ENCODE results near the gene CDC34. TPM values are rescaled to one million over a fixed set of nuclear protein-coding genes. Genes with fewer than 3 reads are reported as not detected.

CDC34 gene
- total RNA-seq, 1 donor from 2014 or later = 96.5 TPM

DNA sequence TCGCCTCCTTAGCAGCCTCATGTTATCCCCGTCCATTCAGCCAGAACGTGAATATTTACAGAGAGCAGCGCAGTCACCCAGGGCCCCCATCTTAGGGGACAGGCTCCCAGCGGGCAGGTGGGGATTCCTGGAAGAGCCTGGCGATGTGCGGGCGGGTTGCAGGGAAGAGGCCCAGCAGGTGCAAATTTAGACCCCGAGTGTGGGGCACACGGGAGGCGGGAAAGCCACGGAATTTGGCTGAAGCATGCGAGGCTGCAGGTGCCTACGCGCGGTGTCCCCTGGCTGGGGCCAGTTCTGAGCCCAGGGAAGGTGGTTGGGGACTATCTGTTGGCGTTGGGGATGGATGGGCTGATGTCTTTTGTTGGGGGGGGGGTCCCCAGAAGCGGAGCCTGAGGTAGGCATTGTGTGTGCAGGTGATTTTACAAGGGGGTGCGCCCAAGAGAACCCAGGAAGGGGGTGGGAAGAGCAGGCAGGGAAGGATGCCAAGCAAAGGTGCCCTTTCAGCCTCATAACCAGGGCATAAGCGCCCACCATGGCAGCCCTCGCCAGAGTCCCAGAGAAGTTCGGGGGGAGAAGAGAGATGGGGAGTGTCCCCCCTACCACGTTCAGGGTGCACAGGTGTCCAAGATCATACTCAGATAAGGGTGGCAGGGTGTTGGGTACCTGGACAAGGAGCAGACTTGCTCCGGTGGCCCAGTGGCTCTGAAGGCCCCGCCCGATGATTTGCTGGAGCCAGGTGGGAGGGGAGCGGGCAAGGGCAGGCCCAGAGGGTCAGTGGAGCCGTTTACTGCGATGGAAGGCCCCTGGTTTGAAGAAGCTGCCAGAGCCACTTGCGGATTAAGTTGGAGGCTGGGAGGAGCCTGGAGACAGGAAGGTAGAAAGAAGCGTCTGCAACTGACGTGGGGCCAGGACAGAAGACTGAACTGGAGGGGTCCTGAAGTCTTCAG is 23.1 kb upstream of the CDC34 start:
- H3K4me1 ChIP-seq = peaks cover 40% of the 10 kb centered on the region
- no peaks in the 10 kb centered on the region for H3K9me3 ChIP-seq (replicated peaks)
- DNase-seq = no peak
- peaks cover 5% of the 10 kb centered on the region for H3K36me3 ChIP-seq
- peak overlapping the region; percentile 85 for H3K4me3 ChIP-seq
- H3K27me3 ChIP-seq (ENCODE audit: low read depth) = no peaks in the 10 kb centered on the region
- intact Hi-C loops (cut with micrococcal nuclease) = no loop called here
- TF ChIP-seq, protein P1, sequence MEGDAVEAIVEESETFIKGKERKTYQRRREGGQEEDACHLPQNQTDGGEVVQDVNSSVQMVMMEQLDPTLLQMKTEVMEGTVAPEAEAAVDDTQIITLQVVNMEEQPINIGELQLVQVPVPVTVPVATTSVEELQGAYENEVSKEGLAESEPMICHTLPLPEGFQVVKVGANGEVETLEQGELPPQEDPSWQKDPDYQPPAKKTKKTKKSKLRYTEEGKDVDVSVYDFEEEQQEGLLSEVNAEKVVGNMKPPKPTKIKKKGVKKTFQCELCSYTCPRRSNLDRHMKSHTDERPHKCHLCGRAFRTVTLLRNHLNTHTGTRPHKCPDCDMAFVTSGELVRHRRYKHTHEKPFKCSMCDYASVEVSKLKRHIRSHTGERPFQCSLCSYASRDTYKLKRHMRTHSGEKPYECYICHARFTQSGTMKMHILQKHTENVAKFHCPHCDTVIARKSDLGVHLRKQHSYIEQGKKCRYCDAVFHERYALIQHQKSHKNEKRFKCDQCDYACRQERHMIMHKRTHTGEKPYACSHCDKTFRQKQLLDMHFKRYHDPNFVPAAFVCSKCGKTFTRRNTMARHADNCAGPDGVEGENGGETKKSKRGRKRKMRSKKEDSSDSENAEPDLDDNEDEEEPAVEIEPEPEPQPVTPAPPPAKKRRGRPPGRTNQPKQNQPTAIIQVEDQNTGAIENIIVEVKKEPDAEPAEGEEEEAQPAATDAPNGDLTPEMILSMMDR (IDR thresholded peaks at IDR 0.05; ENCODE audit: borderline replicate concordance) = no peak
- H3K27ac ChIP-seq (replicated peaks) = no peak overlapping the region

DNA sequence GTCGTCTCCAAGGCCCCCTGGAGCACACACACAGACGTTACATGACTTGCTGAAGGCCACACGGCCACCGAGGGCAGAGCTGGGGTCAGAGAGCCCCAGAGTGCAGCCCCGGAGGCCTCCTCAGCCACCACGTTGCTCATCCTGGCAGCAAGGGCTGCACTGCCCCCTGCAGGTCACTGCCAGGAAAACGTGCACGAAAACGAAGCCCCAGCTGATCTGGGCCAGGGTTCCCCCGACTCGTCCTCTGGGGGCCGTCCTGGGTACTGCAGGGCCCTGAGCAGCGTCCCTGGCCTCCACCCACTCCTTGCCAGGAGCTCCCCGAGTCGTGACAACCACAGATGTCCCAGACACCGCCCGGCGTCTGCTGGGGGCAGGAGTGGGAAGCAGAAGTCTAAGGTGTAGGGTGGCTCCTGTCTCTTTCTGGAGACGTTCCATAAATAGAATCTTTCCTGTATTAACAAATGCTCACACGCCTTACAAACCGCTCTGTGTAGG is 20.9 kb upstream of the CDC34 start:
- Histone ChIP-seq H3K27me3 (ENCODE audit: low read depth) (no peaks in the 10 kb centered on the region), H3K4me3 (peak overlapping the region; percentile 38), H3K4me1 (peaks cover 40% of the 10 kb centered on the region), H3K27ac (replicated peaks) (peak overlapping the region; percentile 74), H3K9me3 (replicated peaks) (no peaks in the 10 kb centered on the region), H3K36me3 (peaks cover 5% of the 10 kb centered on the region)
- TF ChIP-seq, protein P1 (IDR thresholded peaks at IDR 0.05; ENCODE audit: borderline replicate concordance) = peak; percentile 89
- DNase-seq = peak; percentile 71
- intact Hi-C loops (cut with micrococcal nuclease) = no loop called here

DNA sequence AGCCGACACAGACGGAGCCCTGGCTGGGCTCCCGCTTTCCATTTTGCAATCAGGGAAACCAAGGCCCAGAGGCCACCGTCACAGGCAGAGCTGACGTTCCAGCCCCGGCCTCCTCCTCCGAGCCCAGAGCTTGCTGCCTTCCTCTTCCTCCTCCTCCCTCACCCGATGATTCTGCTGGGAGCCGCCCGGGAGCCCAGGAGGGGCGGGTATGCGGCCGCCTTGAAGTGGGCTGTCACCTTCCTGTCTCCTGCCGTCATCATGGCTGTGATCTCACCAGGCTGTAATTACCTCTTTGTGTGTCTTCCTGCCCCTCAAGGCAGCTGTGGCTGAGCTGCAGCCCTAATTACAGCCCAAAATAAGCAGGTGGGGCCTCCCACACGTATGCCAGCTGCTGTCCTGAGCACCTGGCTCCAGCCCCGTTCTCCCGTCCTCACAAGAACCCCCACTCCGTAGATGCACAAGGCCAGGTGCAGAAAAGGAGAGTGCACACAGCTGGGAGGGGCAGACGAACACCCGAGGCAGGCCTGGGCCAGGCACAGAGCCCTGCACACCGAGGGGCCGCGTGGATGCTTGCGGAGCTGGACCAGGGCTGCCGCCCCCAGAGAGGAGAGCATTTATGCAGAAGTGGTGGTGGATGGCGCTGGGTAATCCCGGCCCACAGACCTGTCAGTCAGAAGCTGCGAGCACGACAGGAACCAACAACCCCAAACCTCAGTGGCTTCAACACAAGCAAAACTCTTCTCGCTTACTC is 20.3 kb upstream of the CDC34 start:
- TF ChIP-seq, protein P1 (IDR thresholded peaks at IDR 0.05; ENCODE audit: borderline replicate concordance) = no peak
- H3K4me1 ChIP-seq = peaks cover 38% of the 10 kb centered on the region
- H3K27ac ChIP-seq (replicated peaks) = peak overlapping the region; percentile 74
- no peaks in the 10 kb centered on the region for H3K27me3 ChIP-seq (ENCODE audit: low read depth)
- no peak for DNase-seq
- intact Hi-C loops (cut with micrococcal nuclease) = no loop called here
- H3K9me3 ChIP-seq (replicated peaks) = no peaks in the 10 kb centered on the region
- peaks cover 5% of the 10 kb centered on the region for H3K36me3 ChIP-seq
- H3K4me3 ChIP-seq = peak overlapping the region; percentile 38

DNA sequence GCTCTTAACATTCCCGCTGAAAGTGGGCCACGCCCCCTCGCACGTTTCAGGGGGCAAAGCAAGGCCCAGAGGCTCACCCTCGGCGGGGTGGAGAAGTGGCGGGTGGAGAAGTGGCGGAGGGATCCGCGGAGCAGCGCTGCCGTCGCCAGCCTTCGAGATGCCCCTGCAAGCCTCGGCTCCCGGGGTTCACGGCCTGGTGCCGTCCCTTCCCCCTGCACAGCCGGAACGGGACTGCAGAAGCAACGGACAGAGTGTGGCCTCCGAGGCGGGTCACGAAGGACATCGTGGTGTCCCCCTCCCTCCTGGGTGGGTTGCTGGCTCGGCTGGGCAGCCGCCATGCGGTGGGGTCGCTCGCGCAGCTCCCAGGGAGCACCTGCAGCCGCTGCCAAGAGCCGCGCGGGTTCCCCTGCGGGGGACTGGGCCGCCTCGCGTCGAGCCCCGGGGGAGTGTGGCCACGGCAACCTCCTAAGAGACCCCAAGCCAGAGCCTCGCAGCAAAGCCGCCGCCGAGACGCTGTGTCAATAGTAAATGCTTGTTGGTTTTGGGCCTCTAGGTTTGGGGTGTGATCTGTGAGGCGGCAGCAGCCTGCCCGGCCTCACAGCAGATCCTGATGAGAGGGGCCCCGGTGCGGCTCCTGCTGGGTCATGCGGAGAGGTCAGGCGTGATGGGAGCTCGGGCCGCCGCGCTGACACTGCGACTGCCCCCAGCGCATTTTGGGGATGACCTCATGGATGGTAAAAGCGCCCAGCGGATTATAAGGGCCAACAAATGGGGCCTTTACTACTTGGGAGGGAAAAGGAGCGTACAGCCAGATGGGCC is 18.8 kb upstream of the CDC34 start:
- intact Hi-C loops (cut with micrococcal nuclease) = no loop called here
- TF ChIP-seq, protein P1 (IDR thresholded peaks at IDR 0.05; ENCODE audit: borderline replicate concordance) = no peak
- Histone ChIP-seq H3K27ac (replicated peaks) (no peak overlapping the region), H3K4me3 (no peak overlapping the region), H3K4me1 (peaks cover 27% of the 10 kb centered on the region), H3K36me3 (peaks cover 5% of the 10 kb centered on the region), H3K9me3 (replicated peaks) (no peaks in the 10 kb centered on the region), H3K27me3 (ENCODE audit: low read depth) (no peaks in the 10 kb centered on the region)
- no peak for DNase-seq
